COLO829 (cell line): ENCODE measurements around the gene PTPN5.

Experiments
- DNase-seq: peaks from one replicate; pipeline ENCODE4 v3.0.0; 2012; ENCODE audit warnings: low spot score

The PTPN5 gene

GRCh38 chr11:18773104-18773503, 18.5 kb downstream of the PTPN5 start:
- no peak for DNase-seq

GRCh38 chr11:18772211-18772610, 19.4 kb downstream of the PTPN5 start:
- DNase-seq, result no peak

- no peak for DNase-seq
These were observed 20.1 kb downstream of the PTPN5 start for GRCh38 chr11:18771266-18772035.

- no peak for DNase-seq
These were observed 21.0 kb downstream of the PTPN5 start for GRCh38 chr11:18770479-18771125.

- DNase-seq, result no peak
These were observed 21.7 kb downstream of the PTPN5 start for GRCh38 chr11:18769802-18770456.

- no peak for DNase-seq
These were observed 22.6 kb downstream of the PTPN5 start for GRCh38 chr11:18768978-18769377.

GRCh38 chr11:18768472-18768901, 23.1 kb downstream of the PTPN5 start:
- no peak for DNase-seq

- no peak for DNase-seq
These were observed 25.6 kb downstream of the PTPN5 start for GRCh38 chr11:18766015-18766414.

- no peak for DNase-seq
These were observed 26.0 kb downstream of the PTPN5 start for GRCh38 chr11:18765554-18765953.

GRCh38 chr11:18761741-18762140, 29.9 kb downstream of the PTPN5 start:
- DNase-seq, result no peak

- DNase-seq, result no peak
These were observed 30.5 kb downstream of the PTPN5 start for GRCh38 chr11:18761144-18761543.

- DNase-seq, result no peak
These were observed 33.8 kb downstream of the PTPN5 start for GRCh38 chr11:18757811-18758210.

- no peak for DNase-seq
These were observed 34.7 kb downstream of the PTPN5 start for GRCh38 chr11:18756889-18757288.

GRCh38 chr11:18754308-18754707, 37.3 kb downstream of the PTPN5 start:
- DNase-seq, result no peak

- DNase-seq, result peak; percentile 9
These were observed 39.1 kb downstream of the PTPN5 start for GRCh38 chr11:18752502-18752901.

- DNase-seq, result no peak
These were observed 40.7 kb downstream of the PTPN5 start for GRCh38 chr11:18750944-18751343.

- DNase-seq, result peak; percentile 86
These were observed 41.8 kb downstream of the PTPN5 start for GRCh38 chr11:18749681-18750319.

GRCh38 chr11:18748766-18749365, 42.7 kb downstream of the PTPN5 start:
- DNase-seq, result no peak

- DNase-seq, result no peak
These were observed 46.3 kb downstream of the PTPN5 start for GRCh38 chr11:18745251-18745650.

GRCh38 chr11:18743900-18744514, 47.6 kb downstream of the PTPN5 start:
- no peak for DNase-seq

GRCh38 chr11:18743365-18743764, 48.2 kb downstream of the PTPN5 start:
- no peak for DNase-seq

GRCh38 chr11:18741783-18742182, 49.8 kb downstream of the PTPN5 start:
- DNase-seq, result no peak
